PC-3 (cell line): ENCODE data around the gene CORO6. TPM values are rescaled to one million over a fixed set of nuclear protein-coding genes. Genes with fewer than 3 reads are reported as not detected.
"Not testable (repeated sequence)": the region's sequence is repeated elsewhere in the genome, so short reads cannot be mapped to it uniquely, and the experiment has no call there.

Source experiments
- ATAC-seq: fragments of 200-7000 bp; cut with Tn5 transposase; 2 replicates; pipeline ENCODE4 v1.9.1; 2020; ENCODE audit warnings: mild to moderate bottlenecking, moderate library complexity
- BruUV-seq: library from RNA; stranded (reverse); fragments of 400-500 nt; replicated peaks from 2 replicates; lab custom pipeline; 2021; lab: Mats Ljungman, UMichigan
- CTCF ChIA-PET: fragments of 300-600 bp; sonication (Branson Sonifier 250); formaldehyde crosslinking; loops from one replicate; lab custom pipeline; 2022; ENCODE audit warnings: antibody characterized with exemption; lab: Charles Lee
- POLR2A ChIA-PET: fragments of 300-600 bp; sonication (Branson Sonifier 250); formaldehyde crosslinking; loops from one replicate; lab custom pipeline; 2022; ENCODE audit warnings: antibody characterized with exemption; ENCODE audit not compliant: unreplicated experiment; lab: Charles Lee
- DNase-seq: peaks from one replicate; pipeline ENCODE4 v3.0.0-alpha.2; 2015
- H2AFZ ChIP-seq: fragments of 300-600 bp; sonication (generic); 2 replicates; pipeline ENCODE4 v1.6.0; 2016; ENCODE audit warnings: antibody characterized with exemption, low read length
- H3F3A ChIP-seq: fragments of 300-600 bp; sonication (generic); one replicate; pipeline ENCODE4 v1.6.0; 2017; ENCODE audit warnings: antibody characterized with exemption, low read length, control low read depth, mild to moderate bottlenecking; ENCODE audit not compliant: unreplicated experiment
- H3K27ac ChIP-seq: fragments of 300-600 bp; sonication (generic); 2 replicates; pipeline ENCODE4 v1.5.1; 2016; ENCODE audit warnings: mild to moderate bottlenecking, low read length
- H3K27me3 ChIP-seq: fragments of 300-600 bp; sonication (generic); 2 replicates; pipeline ENCODE4 v1.6.1; 2016; ENCODE audit warnings: low read length, mixed read lengths
- H3K36me3 ChIP-seq: fragments of 300-600 bp; sonication (generic); 2 replicates; pipeline ENCODE4 v1.6.1; 2016; ENCODE audit warnings: low read depth, mixed run types, low read length, mixed read lengths
- H3K4me1 ChIP-seq: fragments of 300-600 bp; sonication (generic); 2 replicates; pipeline ENCODE4 v1.5.1; 2016; ENCODE audit warnings: low read length; ENCODE audit not compliant: insufficient read depth
- H3K4me2 ChIP-seq: fragments of 300-600 bp; sonication (generic); 2 replicates; pipeline ENCODE4 v1.6.0; 2016; ENCODE audit warnings: low read length
- H3K4me3 ChIP-seq: fragments of 300-600 bp; sonication (generic); 2 replicates; pipeline ENCODE4 v1.5.1; 2016; ENCODE audit warnings: mild to moderate bottlenecking, low read length, mixed read lengths
- H3K79me2 ChIP-seq: fragments of 300-600 bp; sonication (generic); 2 replicates; pipeline ENCODE4 v1.6.1; 2017; ENCODE audit warnings: low read length, mixed read lengths
- H3K9ac ChIP-seq: fragments of 300-600 bp; sonication (generic); 2 replicates; pipeline ENCODE4 v1.6.0; 2016; ENCODE audit warnings: mild to moderate bottlenecking, low read length
- H3K9me2 ChIP-seq: fragments of 300-600 bp; sonication (generic); replicated peaks from 2 replicates; pipeline ENCODE4 v1.6.1; 2016; ENCODE audit warnings: mixed run types, low read length, mixed read lengths
- H3K9me3 ChIP-seq: fragments of 300-600 bp; sonication (generic); 2 replicates; pipeline ENCODE4 v1.6.1; 2016; ENCODE audit warnings: low read length, mixed read lengths
- H4K20me1 ChIP-seq: fragments of 300-600 bp; sonication (generic); 2 replicates; pipeline ENCODE4 v1.6.1; 2016; ENCODE audit warnings: low read length, mixed read lengths
- CTCF ChIP-seq: fragments of 300-600 bp; sonication (generic); conservative IDR thresholded peaks from 2 replicates; pipeline ENCODE4 v1.5.1; 2017; ENCODE audit warnings: antibody characterized with exemption, low read depth, mild to moderate bottlenecking, low read length
- EZH2 ChIP-seq: fragments of 300-600 bp; sonication (generic); IDR thresholded peaks from one replicate; pipeline ENCODE4 v1.6.1; 2017; ENCODE audit warnings: antibody characterized with exemption, mild to moderate bottlenecking, low read length; ENCODE audit not compliant: unreplicated experiment
- EZH2phosphoT487 ChIP-seq: fragments of 300-600 bp; sonication (generic); IDR thresholded peaks from 2 replicates; pipeline ENCODE4 v1.6.1; 2018; ENCODE audit warnings: mild to moderate bottlenecking, antibody characterized with exemption, low read length, borderline replicate concordance
- intact Hi-C: fragments of 100-400 bp; cut with micrococcal nuclease; formaldehyde crosslinking; loops from 2 replicates; pipeline ENCODE4 v1.9.0; 2023
- total RNA-seq: library from RNA; depleted of rRNA; stranded (reverse); fragments of >200 nt; gene quantifications from 2 replicates; pipeline ENCODE4 v1.2.3, GENCODE V29; 2014

The CORO6 gene
- total RNA-seq, 1 experiment from 2014 or later: 0.44 TPM

GRCh38 chr17:29653995-29654714, 31.4 kb upstream of the CORO6 start:
- Histone ChIP-seq H3K4me3 (no peak overlapping the region), H2AFZ (no peak overlapping the region), H3F3A (no peaks in the 10 kb centered on the region), H3K27ac (no peak overlapping the region), H3K36me3 (no peaks in the 10 kb centered on the region), H3K9me2 (no peaks in the 10 kb centered on the region), H3K9me3 (no peaks in the 10 kb centered on the region), H3K4me2 (no peak overlapping the region), H3K9ac (no peak overlapping the region), H3K4me1 (no peaks in the 10 kb centered on the region), H3K27me3 (no peaks in the 10 kb centered on the region), H4K20me1 (no peaks in the 10 kb centered on the region), H3K79me2 (no peaks in the 10 kb centered on the region)
- ATAC-seq: no peak
- no TSS peak for BruUV-seq
- ChIA-PET POLR2A (no interaction called here), CTCF (no interaction called here)
- intact Hi-C loops: no loop called here
- DNase-seq: no peak
- TF ChIP-seq CTCF: no peak

GRCh38 chr17:29652976-29653375, 30.3 kb upstream of the CORO6 start:
- Histone ChIP-seq H3K4me1 (no peaks in the 10 kb centered on the region), H3K79me2 (no peaks in the 10 kb centered on the region), H3K4me3 (no peak overlapping the region), H3F3A (no peaks in the 10 kb centered on the region), H3K36me3 (no peaks in the 10 kb centered on the region), H3K4me2 (no peak overlapping the region), H3K9ac (no peak overlapping the region), H3K27me3 (no peaks in the 10 kb centered on the region), H2AFZ (no peak overlapping the region), H4K20me1 (no peaks in the 10 kb centered on the region), H3K9me3 (no peaks in the 10 kb centered on the region), H3K9me2 (no peaks in the 10 kb centered on the region), H3K27ac (no peak overlapping the region)
- intact Hi-C loops: no loop called here
- no TSS peak for BruUV-seq
- ChIA-PET CTCF (no interaction called here), POLR2A (no interaction called here)
- TF ChIP-seq EZH2: no peak
- no peak for TF ChIP-seq EZH2phosphoT487
- no peak for TF ChIP-seq CTCF
- ATAC-seq: no peak
- DNase-seq: no peak

GRCh38 chr17:29651913-29652312, 29.2 kb upstream of the CORO6 start:
- H3K27me3 ChIP-seq, CTCF ChIA-PET, H3K4me2 ChIP-seq, ATAC-seq, H3K36me3 ChIP-seq, POLR2A ChIA-PET, H3K4me1 ChIP-seq, H3K27ac ChIP-seq, DNase-seq, H3F3A ChIP-seq, H3K79me2 ChIP-seq, H3K4me3 ChIP-seq, BruUV-seq, H3K9me3 ChIP-seq, H2AFZ ChIP-seq, H4K20me1 ChIP-seq, H3K9ac ChIP-seq, intact Hi-C loops, H3K9me2 ChIP-seq: not testable (repeated sequence)
